A549 (cell line): ENCODE measurements around the gene IGSF3. TPM values are rescaled to one million over a fixed set of nuclear protein-coding genes. Genes with fewer than 3 reads are reported as not detected.

Experiments used
- ATAC-seq, 2 experiments: fragments of 200-7000 bp in 1 of 2; fragments of >200 bp in 1 of 2; cut with Nextera tagmentation in 1 of 2; cut with Tn5 transposase in 1 of 2; 3 replicates each; pipeline versions ENCODE4 v1.8.0 to v1.9.1; 2018 to 2020; ENCODE audit warnings: mild to moderate bottlenecking in 1 of 2, moderate library complexity in 1 of 2
- CTCF ChIA-PET: fragments of 300-600 bp; sonication (Branson Sonifier 250); formaldehyde crosslinking; extraction: SDS; loops from one replicate; lab custom pipeline; 2021; ENCODE audit warnings: antibody characterized with exemption, inconsistent platforms; lab: Yijun Ruan, JAX
- POLR2A ChIA-PET: fragments of 350-600 bp; formaldehyde crosslinking; extraction: SDS; loops from one replicate; lab custom pipeline; 2021; ENCODE audit warnings: antibody characterized with exemption, inconsistent platforms; lab: Yijun Ruan, JAX
- DNase-seq, 2 experiments: peaks; one replicate each; pipeline versions ENCODE4 v3.0.0 to v3.0.0-alpha.2; 2011 to 2016; ENCODE audit warnings: low read depth in 1 of 2, low spot score in 1 of 2
- FAIRE-seq: peaks from 2 replicates; lab custom pipeline; 2011; peaks lifted over from hg19 to GRCh38; lab: Jason Lieb, UNC
- H3K27ac ChIP-seq, 2 experiments: fragments of >200 bp; sonication (Bioruptor Twin); formaldehyde crosslinking; 3 replicates each; pipeline ENCODE4 v1.5.1; 2016 to 2017
- H3K4me1 ChIP-seq: fragments of >200 bp; sonication (Bioruptor Twin); formaldehyde crosslinking; 3 replicates; pipeline ENCODE4 v1.6.1; 2016
- H3K4me2 ChIP-seq: fragments of >200 bp; sonication (Bioruptor Twin); formaldehyde crosslinking; 3 replicates; pipeline ENCODE4 v1.6.1; 2016
- H3K4me3 ChIP-seq: fragments of >200 bp; sonication (Bioruptor Twin); formaldehyde crosslinking; 3 replicates; pipeline ENCODE4 v1.5.1; 2016
- H3K9me3 ChIP-seq: fragments of >200 bp; sonication (Bioruptor Twin); formaldehyde crosslinking; 3 replicates; pipeline ENCODE4 v1.6.1; 2016
- CEBPB ChIP-seq, 2 experiments: fragments of >200 bp in 1 of 2; sonication (Bioruptor Twin) in 1 of 2; formaldehyde crosslinking in 1 of 2; IDR thresholded peaks; 2 replicates each; pipeline ENCODE4 v1.6.1; 2012 to 2016
- EP300 ChIP-seq, 2 experiments: fragments of >200 bp; sonication (Bioruptor Twin); formaldehyde crosslinking; IDR thresholded peaks; 2 replicates in 1 of 2; 3 replicates in 1 of 2; pipeline ENCODE4 v1.6.1; 2016 to 2017
- FOSL2 ChIP-seq, 2 experiments: fragments of 450-650 bp in 1 of 2; fragments of >200 bp in 1 of 2; sonication (Bioruptor Twin) in 1 of 2; formaldehyde crosslinking; IDR thresholded peaks; 2 replicates each; pipeline versions ENCODE4 v1.5.0 to v1.6.1; 2016 to 2020; ENCODE audit warnings: mild to moderate bottlenecking in 1 of 2, moderate library complexity in 1 of 2
- HEYL ChIP-seq: fragments of 250-450 bp; sonication (Bioruptor Pico); IDR thresholded peaks from 2 replicates; pipeline ENCODE4 v1.8.0; 2021; ENCODE audit warnings: mild to moderate bottlenecking, moderate library complexity
- HOXA7 ChIP-seq: fragments of 250-450 bp; sonication (Bioruptor Pico); IDR thresholded peaks from 2 replicates; pipeline ENCODE4 v1.5.0; 2020; ENCODE audit warnings: mild to moderate bottlenecking, moderate library complexity
- KDM1A ChIP-seq: fragments of 200-600 bp; sonication (generic); IDR thresholded peaks from 2 replicates; pipeline ENCODE4 v1.6.1; 2016; ENCODE audit warnings: low read depth, mild to moderate bottlenecking
- PHF8 ChIP-seq: fragments of 200-600 bp; sonication (generic); IDR thresholded peaks from 2 replicates; pipeline ENCODE4 v1.6.1; 2016; ENCODE audit warnings: low read depth, mild to moderate bottlenecking, antibody characterized with exemption, moderate library complexity, borderline replicate concordance
- POLR2A ChIP-seq: IDR thresholded peaks from 2 replicates; pipeline ENCODE4 v1.6.1; 2012; ENCODE audit warnings: mild to moderate bottlenecking, low read length
- RARB ChIP-seq: fragments of 250-450 bp; sonication (Bioruptor Pico); IDR thresholded peaks from 2 replicates; pipeline ENCODE4 v1.8.0; 2021; ENCODE audit warnings: mild to moderate bottlenecking, moderate library complexity
- RFX5 ChIP-seq: fragments of 450-650 bp; IDR thresholded peaks from 2 replicates; pipeline ENCODE4 v1.7.1; 2014; ENCODE audit warnings: antibody characterized with exemption, mild to moderate bottlenecking, moderate library complexity
- SMC3 ChIP-seq: fragments of >200 bp; sonication (Bioruptor Twin); formaldehyde crosslinking; IDR thresholded peaks from 3 replicates; pipeline ENCODE4 v1.6.1; 2018; ENCODE audit warnings: inconsistent platforms
- WGBS: methylation state at CpG from one replicate; pipeline ENCODE4 v1.1.6; 2017; ENCODE audit errors: missing lambda C conversion rate; 5-methylcytosine and 5-hydroxymethylcytosine counted together
- polyA plus RNA-seq, 4 experiments: library from polyadenylated mRNA; depleted of rRNA in 3 of 4; stranded (reverse); fragments of >200 nt; fragmentation: RNase III in 1 of 4; extraction: RNeasy Plus Mini Kit Qiagen cat#74134 plus additional on column Dnase treatment in 1 of 4; gene quantifications; 2 replicates in 3 of 4; 3 replicates in 1 of 4; pipeline ENCODE4 v1.2.3, GENCODE V29; 2011 to 2017
- TF ChIP-seq, protein P1 (sequence below): fragments of 450-650 bp; IDR thresholded peaks from 2 replicates; pipeline ENCODE4 v1.6.1; 2014; ENCODE audit warnings: antibody characterized with exemption
- TF ChIP-seq, protein P2 (sequence below): IDR thresholded peaks from 2 replicates; pipeline ENCODE4 v1.6.1; 2012; ENCODE audit warnings: low read depth, borderline replicate concordance
- TF ChIP-seq, protein P3 (sequence below): fragments of 200-600 bp; sonication (generic); IDR thresholded peaks from 2 replicates; pipeline ENCODE4 v1.6.1; 2016; ENCODE audit warnings: antibody characterized with exemption, mild to moderate bottlenecking, moderate library complexity
- TF ChIP-seq, protein P4 (sequence below): IDR thresholded peaks from 2 replicates; pipeline ENCODE4 v1.6.1; 2012

IGSF3 gene
- polyA plus RNA-seq, 2 of the 4 experiments (the other 2 are of a cell fraction) = 18.5 to 21.9 TPM

DNA sequence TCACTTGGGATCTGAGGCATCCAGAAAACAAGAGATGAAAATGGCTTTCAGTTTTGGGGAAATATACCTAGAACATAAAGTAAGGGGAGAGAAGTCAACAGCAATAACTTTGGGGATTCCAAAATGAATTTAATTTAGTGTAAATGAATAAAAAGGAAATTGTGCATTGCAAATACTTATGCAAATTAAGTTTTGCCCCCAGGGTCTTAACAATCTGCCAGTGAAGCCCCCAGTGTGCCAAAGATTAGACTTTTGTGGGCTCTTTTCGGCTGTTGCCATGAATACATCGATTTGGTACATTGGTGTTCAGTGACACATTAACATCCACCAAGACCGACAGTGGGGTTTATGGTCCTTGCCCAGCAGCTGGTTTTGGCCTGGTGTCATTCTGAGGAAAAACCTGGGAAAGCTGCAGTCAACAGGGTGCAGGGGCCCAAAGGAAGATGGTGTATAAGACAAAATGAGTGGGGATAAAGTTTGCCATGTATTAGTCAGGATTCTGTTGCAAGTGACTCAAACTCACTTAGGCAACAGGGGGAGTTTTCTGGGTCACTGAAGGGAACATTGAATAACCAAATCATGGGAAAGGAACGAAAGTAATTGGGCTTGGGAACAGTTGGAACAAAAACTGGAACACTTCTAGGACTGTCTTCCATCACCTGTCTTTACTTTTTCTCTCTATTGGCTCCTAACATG, 30.2 kb upstream of the IGSF3 start:
- no peak overlapping the region for H3K4me2 ChIP-seq
- DNase-seq = no peak
- no peaks in the 10 kb centered on the region for H3K9me3 ChIP-seq
- 65% methylated on average over 4 of the region's 4 CpGs for whole genome bisulfite sequencing
- peaks cover 5% of the 10 kb centered on the region; the same call in 1 of the 3 replicates for H3K4me1 ChIP-seq
- no peak for ATAC-seq
- no peak overlapping the region for H3K4me3 ChIP-seq
- no peak for FAIRE-seq
- no peak overlapping the region for H3K27ac ChIP-seq
- no peak for TF ChIP-seq HEYL (CRISPR knock-in tag)
- TF ChIP-seq, protein P1, sequence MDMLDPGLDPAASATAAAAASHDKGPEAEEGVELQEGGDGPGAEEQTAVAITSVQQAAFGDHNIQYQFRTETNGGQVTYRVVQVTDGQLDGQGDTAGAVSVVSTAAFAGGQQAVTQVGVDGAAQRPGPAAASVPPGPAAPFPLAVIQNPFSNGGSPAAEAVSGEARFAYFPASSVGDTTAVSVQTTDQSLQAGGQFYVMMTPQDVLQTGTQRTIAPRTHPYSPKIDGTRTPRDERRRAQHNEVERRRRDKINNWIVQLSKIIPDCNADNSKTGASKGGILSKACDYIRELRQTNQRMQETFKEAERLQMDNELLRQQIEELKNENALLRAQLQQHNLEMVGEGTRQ = no peak
- no peak for TF ChIP-seq SMC3
- TF ChIP-seq CEBPB (IDR thresholded peaks at IDR 0.05) = no peak
- no peak for TF ChIP-seq RARB (CRISPR knock-in tag)
- TF ChIP-seq FOSL2 (IDR thresholded peaks at IDR 0.05) = no peak
- TF ChIP-seq FOSL2 (CRISPR knock-in tag; IDR thresholded peaks at IDR 0.05) = no peak
- TF ChIP-seq, protein P2, sequence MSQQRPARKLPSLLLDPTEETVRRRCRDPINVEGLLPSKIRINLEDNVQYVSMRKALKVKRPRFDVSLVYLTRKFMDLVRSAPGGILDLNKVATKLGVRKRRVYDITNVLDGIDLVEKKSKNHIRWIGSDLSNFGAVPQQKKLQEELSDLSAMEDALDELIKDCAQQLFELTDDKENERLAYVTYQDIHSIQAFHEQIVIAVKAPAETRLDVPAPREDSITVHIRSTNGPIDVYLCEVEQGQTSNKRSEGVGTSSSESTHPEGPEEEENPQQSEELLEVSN = no peak
- TF ChIP-seq EP300 (IDR thresholded peaks at IDR 0.05) = no peak
- TF ChIP-seq, protein P3, sequence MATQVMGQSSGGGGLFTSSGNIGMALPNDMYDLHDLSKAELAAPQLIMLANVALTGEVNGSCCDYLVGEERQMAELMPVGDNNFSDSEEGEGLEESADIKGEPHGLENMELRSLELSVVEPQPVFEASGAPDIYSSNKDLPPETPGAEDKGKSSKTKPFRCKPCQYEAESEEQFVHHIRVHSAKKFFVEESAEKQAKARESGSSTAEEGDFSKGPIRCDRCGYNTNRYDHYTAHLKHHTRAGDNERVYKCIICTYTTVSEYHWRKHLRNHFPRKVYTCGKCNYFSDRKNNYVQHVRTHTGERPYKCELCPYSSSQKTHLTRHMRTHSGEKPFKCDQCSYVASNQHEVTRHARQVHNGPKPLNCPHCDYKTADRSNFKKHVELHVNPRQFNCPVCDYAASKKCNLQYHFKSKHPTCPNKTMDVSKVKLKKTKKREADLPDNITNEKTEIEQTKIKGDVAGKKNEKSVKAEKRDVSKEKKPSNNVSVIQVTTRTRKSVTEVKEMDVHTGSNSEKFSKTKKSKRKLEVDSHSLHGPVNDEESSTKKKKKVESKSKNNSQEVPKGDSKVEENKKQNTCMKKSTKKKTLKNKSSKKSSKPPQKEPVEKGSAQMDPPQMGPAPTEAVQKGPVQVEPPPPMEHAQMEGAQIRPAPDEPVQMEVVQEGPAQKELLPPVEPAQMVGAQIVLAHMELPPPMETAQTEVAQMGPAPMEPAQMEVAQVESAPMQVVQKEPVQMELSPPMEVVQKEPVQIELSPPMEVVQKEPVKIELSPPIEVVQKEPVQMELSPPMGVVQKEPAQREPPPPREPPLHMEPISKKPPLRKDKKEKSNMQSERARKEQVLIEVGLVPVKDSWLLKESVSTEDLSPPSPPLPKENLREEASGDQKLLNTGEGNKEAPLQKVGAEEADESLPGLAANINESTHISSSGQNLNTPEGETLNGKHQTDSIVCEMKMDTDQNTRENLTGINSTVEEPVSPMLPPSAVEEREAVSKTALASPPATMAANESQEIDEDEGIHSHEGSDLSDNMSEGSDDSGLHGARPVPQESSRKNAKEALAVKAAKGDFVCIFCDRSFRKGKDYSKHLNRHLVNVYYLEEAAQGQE = no peak
- TF ChIP-seq KDM1A = no peak
- no peak for TF ChIP-seq HOXA7
- TF ChIP-seq POLR2A = no peak
- ChIA-PET CTCF (interaction anchor here (1.0 to 1.1 kb wide), 2 partner anchors 12 to 28 kb away, joined by 3 read pairs; no protein-coding TSS in a partner anchor), POLR2A (no interaction called here)

DNA sequence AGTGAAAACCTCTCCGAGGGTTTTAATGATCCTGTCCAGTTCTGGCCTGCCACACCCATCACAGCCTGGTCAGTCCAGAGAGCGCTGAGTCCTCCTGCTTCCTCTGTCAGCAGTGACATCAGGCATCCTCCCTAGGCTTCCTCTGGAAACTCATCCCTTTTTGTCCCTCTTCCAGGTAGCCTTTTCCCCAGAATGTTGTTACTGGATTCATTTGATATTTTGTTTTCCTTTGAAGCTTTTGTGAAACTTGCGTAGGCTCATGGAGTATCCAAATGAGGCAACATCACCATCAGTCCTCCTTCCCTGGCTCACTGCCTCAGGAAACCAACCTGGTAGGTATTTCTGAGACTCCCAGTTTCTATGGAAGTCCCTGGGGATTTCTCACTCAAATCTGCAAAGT, 27.0 kb upstream of the IGSF3 start:
- FAIRE-seq (no peak), DNase-seq (no peak), ATAC-seq (no peak)
- Histone ChIP-seq H3K9me3 (no peaks in the 10 kb centered on the region), H3K4me2 (no peak overlapping the region), H3K27ac (peak overlapping the region in 1 of 2 experiments; percentile 37; a peak in 2 of 6 replicates), H3K4me3 (no peak overlapping the region), H3K4me1 (peaks cover 5% of the 10 kb centered on the region; the same call in 1 of the 3 replicates)
- POLR2A ChIA-PET = no interaction called here
- CTCF ChIA-PET = interaction anchor here (1.6 kb wide), 1 partner anchor 28 kb away, joined by 3 read pairs; no protein-coding TSS in a partner anchor
- TF ChIP-seq PHF8 (no peak), KDM1A (no peak), FOSL2 (IDR thresholded peaks at IDR 0.05) (no peak), FOSL2 (CRISPR knock-in tag; IDR thresholded peaks at IDR 0.05) (no peak), RFX5 (no peak)
- TF ChIP-seq, protein P2 = no peak
- TF ChIP-seq, protein P4, sequence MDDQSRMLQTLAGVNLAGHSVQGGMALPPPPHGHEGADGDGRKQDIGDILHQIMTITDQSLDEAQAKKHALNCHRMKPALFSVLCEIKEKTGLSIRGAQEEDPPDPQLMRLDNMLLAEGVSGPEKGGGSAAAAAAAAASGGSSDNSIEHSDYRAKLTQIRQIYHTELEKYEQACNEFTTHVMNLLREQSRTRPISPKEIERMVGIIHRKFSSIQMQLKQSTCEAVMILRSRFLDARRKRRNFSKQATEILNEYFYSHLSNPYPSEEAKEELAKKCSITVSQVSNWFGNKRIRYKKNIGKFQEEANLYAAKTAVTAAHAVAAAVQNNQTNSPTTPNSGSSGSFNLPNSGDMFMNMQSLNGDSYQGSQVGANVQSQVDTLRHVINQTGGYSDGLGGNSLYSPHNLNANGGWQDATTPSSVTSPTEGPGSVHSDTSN = no peak
- 82% methylated on average over 3 of the region's 3 CpGs for WGBS
